Muscle of arm (tissue), 12 donors: ENCODE results near the gene TMEM145. TPM values are rescaled to one million over a fixed set of nuclear protein-coding genes. Genes with fewer than 3 reads are reported as not detected.
"Not testable (repeated sequence)": the region's sequence is repeated elsewhere in the genome, so short reads cannot be mapped to it uniquely, and the experiment has no call there.

Experiments
- DNase-seq: peaks from one replicate; pipeline ENCODE4 v3.0.0-alpha.2; 2013
- polyA plus RNA-seq, 12 donors: library from polyadenylated mRNA; unstranded; fragments of 120-200 nt; gene quantifications; one replicate each; pipeline ENCODE4 v1.2.1, GENCODE V29; 2013; ENCODE audit not compliant: insufficient read length in 12 of 12

Gene TMEM145
- polyA plus RNA-seq, 12 donors: 0.12 to 0.56 (median 0.26) TPM; not detected in 2

- no peak for DNase-seq
Observed at GRCh38 chr19:42313840-42314755, 989 bp downstream of the TMEM145 start.

- DNase-seq: no peak
Observed at GRCh38 chr19:42315024-42315423, 1.9 kb downstream of the TMEM145 start.

GRCh38 chr19:42316223-42317211 lies 3.4 kb downstream of the TMEM145 start:
- DNase-seq: no peak

GRCh38 chr19:42317535-42317934 lies 4.4 kb downstream of the TMEM145 start:
- DNase-seq: no peak

- no peak for DNase-seq
Observed at GRCh38 chr19:42322305-42322704, 9.2 kb downstream of the TMEM145 start.

- no peak for DNase-seq
Observed at GRCh38 chr19:42323473-42323851, 10.4 kb downstream of the TMEM145 start.

GRCh38 chr19:42323852-42324654 lies 10.9 kb downstream of the TMEM145 start:
- no peak for DNase-seq

GRCh38 chr19:42324655-42325307 lies 11.7 kb downstream of the TMEM145 start:
- DNase-seq: no peak

- DNase-seq: peak; percentile 99
Observed at GRCh38 chr19:42325308-42325895, 12.3 kb downstream of the TMEM145 start, which contains the start of gene MEGF8. Gene MEGF8, plus strand, starts transcription at chr19:42325635. Its CDS starts 609 bp downstream, at chr19:42326244.

- DNase-seq: peak; percentile 36
Observed at GRCh38 chr19:42325896-42326771, 13.0 kb downstream of the TMEM145 start.

- no peak for DNase-seq
Observed at GRCh38 chr19:42326969-42327368, 13.9 kb downstream of the TMEM145 start.

- no peak for DNase-seq
Observed at GRCh38 chr19:42327381-42327780, 14.3 kb downstream of the TMEM145 start.

- DNase-seq: no peak
Observed at GRCh38 chr19:42328106-42328505, 15.0 kb downstream of the TMEM145 start.

GRCh38 chr19:42328854-42329253 lies 15.7 kb downstream of the TMEM145 start:
- no peak for DNase-seq

GRCh38 chr19:42330241-42330711 lies 17.2 kb downstream of the TMEM145 start:
- no peak for DNase-seq

GRCh38 chr19:42331333-42331732 lies 18.2 kb downstream of the TMEM145 start:
- not testable (repeated sequence) for DNase-seq

- DNase-seq: no peak
Observed at GRCh38 chr19:42332059-42332458, 18.9 kb downstream of the TMEM145 start.

- no peak for DNase-seq
Observed at GRCh38 chr19:42333018-42333417, 19.9 kb downstream of the TMEM145 start.
